Measurements from ENCODE around the gene IRF4. TPM values are rescaled to one million over a fixed set of nuclear protein-coding genes. Genes with fewer than 3 reads are reported as not detected.

IRF4 gene
- total RNA-seq, 1 donor from 2014 or later = 0.11 TPM

DNA sequence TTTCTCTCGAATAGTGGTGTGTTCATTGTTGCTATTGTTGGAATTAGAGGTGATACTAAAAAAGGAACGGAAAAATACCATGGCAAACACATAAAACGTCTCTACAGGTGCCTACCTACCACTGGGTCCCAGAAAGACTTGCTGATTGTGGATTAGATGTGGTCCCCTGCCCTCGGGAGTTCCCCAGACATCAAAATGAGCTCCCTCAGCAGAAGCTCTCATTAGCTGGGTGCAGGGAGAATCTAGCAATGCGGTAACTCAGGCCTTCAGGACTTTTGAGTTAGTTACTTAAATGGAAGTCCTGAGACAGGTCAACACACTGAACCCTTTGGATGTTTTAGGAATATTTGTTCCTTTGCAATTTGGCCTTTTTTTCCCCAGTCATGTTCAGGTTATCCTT lies 6.1 kb downstream of the IRF4 start:
- no peak overlapping the region for H3K27ac ChIP-seq
- no peak overlapping the region for H3K27ac Mint-ChIP-seq
- no peaks in the 10 kb centered on the region for H3K79me2 ChIP-seq (ENCODE audit: low read depth)
- peaks cover 7% of the 10 kb centered on the region for H3K4me1 Mint-ChIP-seq
- H3K4me3 Mint-ChIP-seq = no peak overlapping the region
- H4K20me1 ChIP-seq (ENCODE audit: low read depth) = peaks cover 6% of the 10 kb centered on the region
- H2AFZ ChIP-seq (replicated peaks) = no peak overlapping the region
- no peaks in the 10 kb centered on the region for H3K36me3 ChIP-seq
- peaks cover 61% of the 10 kb centered on the region for H3K27me3 ChIP-seq
- DNase-seq (ENCODE audit: low spot score) = no peak
- peaks cover 4% of the 10 kb centered on the region for H3K4me1 ChIP-seq
- no peaks in the 10 kb centered on the region for H3K9me3 Mint-ChIP-seq
- no peak overlapping the region for H3K9ac ChIP-seq
- TF ChIP-seq, protein P1, sequence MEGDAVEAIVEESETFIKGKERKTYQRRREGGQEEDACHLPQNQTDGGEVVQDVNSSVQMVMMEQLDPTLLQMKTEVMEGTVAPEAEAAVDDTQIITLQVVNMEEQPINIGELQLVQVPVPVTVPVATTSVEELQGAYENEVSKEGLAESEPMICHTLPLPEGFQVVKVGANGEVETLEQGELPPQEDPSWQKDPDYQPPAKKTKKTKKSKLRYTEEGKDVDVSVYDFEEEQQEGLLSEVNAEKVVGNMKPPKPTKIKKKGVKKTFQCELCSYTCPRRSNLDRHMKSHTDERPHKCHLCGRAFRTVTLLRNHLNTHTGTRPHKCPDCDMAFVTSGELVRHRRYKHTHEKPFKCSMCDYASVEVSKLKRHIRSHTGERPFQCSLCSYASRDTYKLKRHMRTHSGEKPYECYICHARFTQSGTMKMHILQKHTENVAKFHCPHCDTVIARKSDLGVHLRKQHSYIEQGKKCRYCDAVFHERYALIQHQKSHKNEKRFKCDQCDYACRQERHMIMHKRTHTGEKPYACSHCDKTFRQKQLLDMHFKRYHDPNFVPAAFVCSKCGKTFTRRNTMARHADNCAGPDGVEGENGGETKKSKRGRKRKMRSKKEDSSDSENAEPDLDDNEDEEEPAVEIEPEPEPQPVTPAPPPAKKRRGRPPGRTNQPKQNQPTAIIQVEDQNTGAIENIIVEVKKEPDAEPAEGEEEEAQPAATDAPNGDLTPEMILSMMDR (IDR thresholded peaks at IDR 0.05) = no peak
- TF ChIP-seq EZH2phosphoT487 (IDR thresholded peaks at IDR 0.05) = no peak
- no peak for TF ChIP-seq EZH2 (IDR thresholded peaks at IDR 0.05)
- H3F3A ChIP-seq (ENCODE audit: low read depth) = no peaks in the 10 kb centered on the region
- no peak overlapping the region for H3K4me3 ChIP-seq
- peaks cover 31% of the 10 kb centered on the region for H3K27me3 Mint-ChIP-seq (ENCODE audit: insufficient read depth, low read depth)
- H3K9me3 ChIP-seq (ENCODE audit: low read depth) = no peaks in the 10 kb centered on the region
- H3K36me3 Mint-ChIP-seq = no peaks in the 10 kb centered on the region
- no peak overlapping the region for H3K4me2 ChIP-seq

DNA sequence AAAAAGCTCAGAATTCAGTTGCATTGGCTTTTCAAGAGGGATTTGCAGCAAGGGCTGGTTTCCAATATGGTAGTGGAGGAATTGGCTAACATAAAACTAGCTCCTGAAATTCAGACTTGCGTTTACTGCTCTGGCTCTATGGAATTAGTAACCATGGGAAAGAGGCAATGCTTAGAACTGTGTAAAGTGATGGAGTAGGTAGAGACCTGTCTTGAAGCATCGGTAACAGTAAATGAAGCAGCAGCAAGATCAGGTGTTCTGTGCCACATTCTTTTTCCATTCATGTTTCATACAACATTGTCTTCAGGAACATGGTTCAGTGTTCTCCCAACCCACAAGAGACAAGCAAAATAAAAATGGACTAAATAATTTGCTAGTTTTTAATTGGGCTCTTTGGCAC lies 6.5 kb downstream of the IRF4 start:
- Mint-ChIP-seq H3K27me3 (ENCODE audit: insufficient read depth, low read depth) (peaks cover 29% of the 10 kb centered on the region), H3K4me3 (no peak overlapping the region), H3K4me1 (peaks cover 7% of the 10 kb centered on the region), H3K9me3 (no peaks in the 10 kb centered on the region), H3K36me3 (no peaks in the 10 kb centered on the region), H3K27ac (no peak overlapping the region)
- Histone ChIP-seq H2AFZ (replicated peaks) (no peak overlapping the region), H3K27ac (no peak overlapping the region), H3K4me3 (no peak overlapping the region), H3K79me2 (ENCODE audit: low read depth) (no peaks in the 10 kb centered on the region), H3K27me3 (peaks cover 56% of the 10 kb centered on the region), H3K36me3 (no peaks in the 10 kb centered on the region), H3K9me3 (ENCODE audit: low read depth) (no peaks in the 10 kb centered on the region), H3K9ac (no peak overlapping the region), H3K4me1 (peaks cover 1% of the 10 kb centered on the region), H3F3A (ENCODE audit: low read depth) (no peaks in the 10 kb centered on the region), H3K4me2 (no peak overlapping the region), H4K20me1 (ENCODE audit: low read depth) (peaks cover 6% of the 10 kb centered on the region)
- no peak for DNase-seq (ENCODE audit: low spot score)
- TF ChIP-seq, protein P1 (IDR thresholded peaks at IDR 0.05) = no peak
- TF ChIP-seq EZH2 (IDR thresholded peaks at IDR 0.05) (no peak), EZH2phosphoT487 (IDR thresholded peaks at IDR 0.05) (no peak)

DNA sequence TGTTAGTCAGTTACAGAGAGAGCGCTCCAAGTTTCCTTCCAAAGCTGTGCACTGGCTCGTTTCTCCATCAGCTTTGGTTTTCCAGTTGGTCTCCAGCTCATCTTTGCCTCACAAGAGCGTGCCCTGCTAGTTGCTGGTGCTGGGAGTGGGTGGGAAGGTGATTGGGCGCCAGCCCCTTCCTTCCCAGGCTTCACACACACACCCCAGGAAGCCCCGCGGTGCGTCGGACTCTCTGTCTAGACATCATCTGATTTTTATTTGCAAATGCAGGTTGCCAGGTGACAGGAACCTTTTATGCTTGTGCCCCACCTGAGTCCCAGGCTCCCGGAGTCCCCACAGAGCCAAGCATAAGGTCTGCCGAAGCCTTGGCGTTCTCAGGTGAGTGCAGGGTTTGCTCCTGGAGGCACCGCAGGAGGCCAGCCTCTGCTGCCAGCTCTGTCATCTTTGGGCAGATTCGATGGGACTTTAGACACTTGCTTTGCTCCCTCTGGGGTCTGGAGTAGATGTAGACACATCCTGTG lies 7.1 kb downstream of the IRF4 start:
- H3K4me1 ChIP-seq = no peaks in the 10 kb centered on the region
- H3K27ac Mint-ChIP-seq = no peak overlapping the region
- H3K9ac ChIP-seq = no peak overlapping the region
- peaks cover 28% of the 10 kb centered on the region for H3K27me3 Mint-ChIP-seq (ENCODE audit: insufficient read depth, low read depth)
- no peak overlapping the region for H2AFZ ChIP-seq (replicated peaks)
- TF ChIP-seq EZH2 (IDR thresholded peaks at IDR 0.05) (no peak), EZH2phosphoT487 (IDR thresholded peaks at IDR 0.05) (no peak)
- TF ChIP-seq, protein P1 (IDR thresholded peaks at IDR 0.05) = no peak
- H3K4me3 Mint-ChIP-seq = no peak overlapping the region
- peaks cover 6% of the 10 kb centered on the region for H3K4me1 Mint-ChIP-seq
- no peak overlapping the region for H3K4me3 ChIP-seq
- H3K79me2 ChIP-seq (ENCODE audit: low read depth) = no peaks in the 10 kb centered on the region
- no peak overlapping the region for H3K27ac ChIP-seq
- H3K36me3 ChIP-seq = no peaks in the 10 kb centered on the region
- no peaks in the 10 kb centered on the region for H3K9me3 Mint-ChIP-seq
- H3F3A ChIP-seq (ENCODE audit: low read depth) = no peaks in the 10 kb centered on the region
- no peak overlapping the region for H3K4me2 ChIP-seq
- H3K36me3 Mint-ChIP-seq = no peaks in the 10 kb centered on the region
- H3K9me3 ChIP-seq (ENCODE audit: low read depth) = no peaks in the 10 kb centered on the region
- H3K27me3 ChIP-seq = peaks cover 51% of the 10 kb centered on the region
- DNase-seq (ENCODE audit: low spot score) = no peak
- peaks cover 5% of the 10 kb centered on the region for H4K20me1 ChIP-seq (ENCODE audit: low read depth)
